Inflammatory macrophage (primary cell): ENCODE measurements around the gene GRB7.

Experiments
- DNase-seq, 2 donors: peaks; one replicate each; pipeline ENCODE4 v3.0.0-alpha.2; 2020 to 2022

The GRB7 gene

DNA sequence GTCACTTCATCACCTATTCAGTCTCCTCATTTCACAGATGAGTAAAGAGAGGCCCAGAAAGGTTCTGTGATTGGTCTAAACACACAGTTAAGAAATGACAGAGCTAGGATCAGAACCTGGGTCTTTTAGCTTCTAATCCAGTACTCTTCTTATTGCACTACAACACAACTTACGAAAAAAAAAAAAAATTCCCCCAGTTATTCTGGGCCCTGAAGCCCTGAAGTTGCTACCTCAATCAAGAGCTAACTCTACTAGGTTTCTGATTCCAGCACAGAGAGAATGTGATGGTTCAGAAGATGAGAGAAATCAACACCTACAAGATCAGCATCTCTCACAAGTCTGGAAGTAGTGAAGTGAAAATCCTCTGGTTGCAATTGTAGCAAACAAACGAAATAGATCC, 37.3 kb downstream of the GRB7 start:
- DNase-seq, result no peak

DNA sequence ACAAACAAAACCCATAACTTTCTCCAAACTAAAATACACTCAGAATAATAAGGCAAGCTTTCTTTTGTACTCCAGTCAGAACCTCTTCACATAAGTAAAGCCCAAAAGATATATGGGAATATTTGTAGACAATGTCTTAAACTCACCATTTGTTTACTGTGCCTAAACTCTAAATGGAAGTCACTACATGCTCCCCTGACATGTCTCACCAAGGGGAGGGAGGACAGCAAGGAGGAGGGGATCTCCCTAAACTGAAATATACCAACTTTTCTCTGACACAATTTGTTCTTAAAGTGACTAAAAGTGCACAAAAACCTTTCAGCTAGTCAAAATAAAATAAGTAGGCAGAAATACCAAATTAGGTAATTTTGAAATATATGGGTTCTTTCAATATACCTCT, 38.5 kb downstream of the GRB7 start:
- DNase-seq, result no peak

DNA sequence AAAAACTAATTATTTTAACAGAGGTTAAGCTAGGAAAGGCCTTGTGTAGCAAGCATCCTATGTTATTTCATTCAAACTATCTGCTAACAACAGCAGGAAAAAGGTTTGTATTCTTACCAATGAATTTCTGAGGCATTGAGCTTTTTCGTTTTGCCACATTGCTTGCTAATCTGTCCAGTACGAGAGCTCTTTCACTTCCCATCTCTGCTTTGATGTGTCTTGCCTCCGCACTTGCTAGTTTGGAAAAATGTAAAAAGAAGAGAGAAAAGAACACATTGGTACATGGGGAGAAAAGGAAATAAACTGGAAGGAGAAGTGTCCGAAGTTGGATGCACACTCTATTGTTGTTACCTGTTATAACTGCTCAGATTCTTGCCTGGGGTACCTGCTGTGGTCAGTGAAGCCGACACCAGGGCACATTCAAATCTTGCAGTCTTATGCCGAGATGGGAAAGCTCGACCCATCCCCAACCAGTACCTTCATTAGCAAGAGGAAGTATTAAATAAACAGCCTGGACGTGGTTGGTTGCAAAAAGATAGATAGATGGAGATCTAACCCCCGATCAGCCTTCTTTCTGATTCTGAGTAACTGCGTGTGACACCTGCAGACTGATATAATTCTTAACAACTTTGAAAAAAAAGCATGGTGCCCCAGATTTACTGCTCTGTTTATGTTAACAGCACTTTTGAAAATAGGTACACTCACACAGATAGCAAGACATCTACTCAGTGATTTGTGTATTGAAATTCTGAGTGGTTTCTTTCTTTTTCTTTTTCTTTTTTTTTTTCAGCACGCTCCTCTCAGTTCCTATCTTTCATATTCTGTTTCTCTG, 40.0 kb downstream of the GRB7 start:
- no peak for DNase-seq

DNA sequence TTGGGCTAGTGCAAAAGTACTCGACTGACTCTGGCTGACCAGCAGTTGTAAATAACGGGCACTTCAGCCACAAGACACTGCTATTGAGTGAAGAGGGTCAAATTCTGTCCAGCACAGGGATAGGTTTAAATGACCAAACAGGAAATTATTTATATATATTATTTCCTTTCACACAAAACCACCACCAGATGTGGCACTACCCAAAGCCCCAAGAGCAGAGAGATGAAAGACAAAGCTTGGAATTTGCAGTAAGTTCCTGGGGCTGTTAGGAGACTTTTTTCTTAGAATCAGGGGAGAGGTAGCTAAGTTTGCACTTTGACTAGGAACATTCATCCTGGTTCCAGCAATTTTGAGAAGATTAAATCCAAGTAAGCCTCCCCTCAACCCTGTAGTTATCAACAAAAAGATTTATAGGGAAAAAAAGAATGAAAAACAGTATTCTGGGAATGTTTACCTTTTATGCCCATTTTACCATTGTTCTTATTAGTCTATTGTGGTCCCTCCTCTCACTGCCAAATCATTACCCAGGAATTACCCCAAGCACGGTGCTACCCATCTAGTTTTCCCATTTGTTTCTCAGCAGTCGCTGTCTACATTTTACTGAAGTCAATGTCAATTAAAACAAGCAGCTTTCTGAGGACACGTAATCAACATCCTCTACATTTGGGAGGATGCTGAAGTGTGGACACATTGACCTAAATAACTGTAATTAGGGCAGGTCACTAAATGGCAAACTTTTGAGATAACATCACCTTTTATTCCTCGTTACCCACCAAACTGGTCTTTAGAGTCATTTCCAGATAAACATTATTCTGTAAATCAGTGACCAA, 43.5 kb downstream of the GRB7 start:
- no peak for DNase-seq

DNA sequence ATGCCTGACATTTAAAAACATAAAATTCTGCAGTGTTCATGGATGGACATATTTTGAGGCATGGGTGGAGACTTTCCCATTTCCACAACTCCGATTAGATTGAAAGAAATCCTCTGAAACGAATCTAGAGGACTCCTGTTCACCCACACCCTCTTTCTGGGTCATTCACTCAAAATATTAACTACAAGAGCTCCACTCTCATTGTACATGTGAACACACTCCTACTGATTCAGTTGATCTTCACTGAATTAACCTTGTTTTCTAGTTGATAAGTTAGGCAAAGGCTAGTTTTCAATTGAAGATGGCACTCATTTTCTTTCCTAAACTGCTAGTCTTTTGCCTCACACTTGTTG, 44.1 kb downstream of the GRB7 start:
- no peak for DNase-seq

DNA sequence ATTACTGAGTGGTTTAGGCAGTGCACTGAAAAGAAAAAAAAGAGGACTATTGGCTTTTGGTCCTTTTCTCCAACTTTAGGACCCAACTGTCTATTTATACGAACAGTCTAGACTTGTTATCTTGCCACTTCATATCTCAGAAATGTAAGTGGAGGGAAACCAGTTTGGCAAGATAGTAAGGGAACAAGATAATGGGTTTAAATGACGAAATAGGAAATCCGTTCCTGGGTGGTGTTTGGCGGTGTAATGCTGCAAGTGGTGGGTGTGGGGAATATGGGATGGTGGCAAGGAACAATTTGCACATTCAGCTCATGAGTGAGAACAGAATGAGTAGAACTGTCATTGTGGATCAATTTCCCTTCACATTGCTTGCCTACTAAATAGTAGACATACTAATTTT, 44.7 kb downstream of the GRB7 start:
- no peak for DNase-seq

DNA sequence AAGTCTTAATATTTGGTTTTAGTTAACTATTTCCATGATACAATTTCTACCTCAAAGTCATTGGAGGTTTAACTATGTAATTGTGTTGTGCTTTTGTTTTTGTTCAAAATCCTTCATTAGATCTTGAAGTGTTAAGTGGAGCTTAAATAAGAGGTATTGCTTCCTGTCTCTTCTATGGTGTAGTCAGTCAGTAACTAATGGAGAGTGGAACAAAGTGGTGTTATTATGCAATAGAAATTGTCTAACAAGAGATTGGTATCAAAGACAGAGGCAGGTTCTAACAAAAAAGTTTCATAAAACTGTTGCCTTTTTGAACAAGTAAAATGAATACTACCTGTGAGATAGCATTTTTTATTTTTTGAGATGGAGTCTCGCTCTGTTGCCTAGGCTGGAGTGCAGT, 45.2 kb downstream of the GRB7 start:
- DNase-seq, result no peak

DNA sequence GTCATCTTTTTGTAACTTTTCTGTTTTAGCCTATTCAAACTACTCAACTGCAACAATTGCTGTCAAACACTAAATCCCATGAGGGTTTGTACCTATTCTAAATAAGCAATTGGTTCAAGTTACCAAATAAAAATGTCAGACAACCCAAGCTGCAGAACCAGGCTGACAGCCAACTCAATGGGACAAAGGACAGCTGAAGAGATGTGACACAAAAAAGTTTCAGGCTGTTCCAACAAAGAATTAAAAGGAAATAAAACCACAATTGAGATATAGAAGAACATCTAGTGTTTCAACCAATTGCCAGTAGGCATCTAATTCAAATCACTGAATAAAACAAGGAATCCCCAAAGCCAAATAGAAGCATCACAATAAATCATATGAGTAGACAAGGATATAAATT, 49.3 kb downstream of the GRB7 start:
- no peak for DNase-seq

DNA sequence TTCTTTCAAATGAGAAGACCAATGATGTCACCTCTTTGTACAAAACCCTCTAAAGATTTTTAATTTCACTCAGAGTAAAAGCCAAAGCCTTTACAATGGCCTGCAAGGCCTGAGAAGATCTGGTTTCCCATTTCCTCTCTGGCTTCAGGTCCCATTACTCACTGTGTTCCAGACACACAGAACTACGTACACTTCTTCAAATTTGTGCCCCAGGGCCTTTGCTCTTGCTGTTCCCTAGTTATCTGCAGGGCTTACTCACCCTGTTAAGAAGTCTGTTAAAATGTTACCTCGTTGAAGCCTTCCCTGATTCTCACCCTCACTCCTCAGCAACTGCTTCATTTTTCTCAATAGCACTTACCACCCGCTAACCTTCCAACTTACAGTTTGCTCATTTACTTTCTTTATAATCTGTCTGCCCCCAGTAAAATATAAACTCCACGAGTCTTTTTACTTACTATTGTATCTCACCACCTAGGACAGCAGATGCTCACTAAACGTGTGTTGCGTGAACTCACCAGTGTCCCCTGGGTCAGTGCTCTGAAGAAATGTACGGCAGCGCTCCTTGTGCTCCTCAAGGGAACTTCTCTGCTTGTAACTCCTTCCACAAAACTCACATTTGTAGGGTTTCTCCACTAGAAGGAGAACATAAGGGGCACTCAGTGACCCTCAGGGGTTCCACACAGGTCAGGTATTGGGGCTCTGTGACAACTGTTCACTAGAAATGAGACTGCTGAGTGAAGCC, 50.2 kb downstream of the GRB7 start:
- DNase-seq, result no peak

DNA sequence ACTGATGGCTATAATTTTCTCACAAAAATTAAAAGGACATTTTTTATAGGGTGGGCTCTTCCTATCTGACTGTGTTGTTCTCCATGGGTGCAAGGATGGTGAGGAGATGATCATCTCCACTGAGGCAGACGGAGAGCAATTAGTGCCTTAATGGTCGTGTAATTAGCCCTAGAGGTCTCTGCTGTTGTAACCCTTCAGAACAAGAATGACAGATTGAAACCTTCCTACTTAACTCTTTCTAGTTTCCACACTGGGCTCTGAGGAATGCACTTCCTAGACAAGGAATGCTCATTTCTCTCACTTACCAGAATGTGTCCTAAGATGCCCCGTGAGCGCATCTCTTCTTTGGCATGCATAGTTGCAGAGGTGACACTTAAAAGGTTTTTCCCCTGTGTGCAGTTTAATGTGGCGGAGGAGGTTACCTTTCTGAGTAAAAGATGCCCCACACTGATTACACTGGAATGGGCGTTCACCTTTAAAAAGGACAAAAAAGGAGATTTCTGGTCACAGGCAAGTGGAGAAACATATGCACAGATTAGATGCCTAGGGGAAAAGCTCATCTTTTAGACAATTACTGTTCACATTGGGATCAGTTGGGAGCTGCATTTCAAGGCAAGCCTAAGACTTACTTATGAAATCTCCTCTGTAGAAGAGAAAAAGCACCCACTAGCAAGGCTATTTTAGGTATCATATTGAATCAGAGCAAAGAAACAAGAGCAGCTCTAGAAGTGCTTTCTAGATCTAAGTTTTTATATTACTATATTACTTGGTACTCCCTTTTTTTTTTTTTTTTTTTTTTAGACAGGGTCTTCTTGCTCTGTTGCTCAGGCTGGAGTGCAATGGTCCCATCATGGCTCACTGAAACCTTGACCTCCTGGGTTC, 53.6 kb downstream of the GRB7 start:
- DNase-seq, result no peak

DNA sequence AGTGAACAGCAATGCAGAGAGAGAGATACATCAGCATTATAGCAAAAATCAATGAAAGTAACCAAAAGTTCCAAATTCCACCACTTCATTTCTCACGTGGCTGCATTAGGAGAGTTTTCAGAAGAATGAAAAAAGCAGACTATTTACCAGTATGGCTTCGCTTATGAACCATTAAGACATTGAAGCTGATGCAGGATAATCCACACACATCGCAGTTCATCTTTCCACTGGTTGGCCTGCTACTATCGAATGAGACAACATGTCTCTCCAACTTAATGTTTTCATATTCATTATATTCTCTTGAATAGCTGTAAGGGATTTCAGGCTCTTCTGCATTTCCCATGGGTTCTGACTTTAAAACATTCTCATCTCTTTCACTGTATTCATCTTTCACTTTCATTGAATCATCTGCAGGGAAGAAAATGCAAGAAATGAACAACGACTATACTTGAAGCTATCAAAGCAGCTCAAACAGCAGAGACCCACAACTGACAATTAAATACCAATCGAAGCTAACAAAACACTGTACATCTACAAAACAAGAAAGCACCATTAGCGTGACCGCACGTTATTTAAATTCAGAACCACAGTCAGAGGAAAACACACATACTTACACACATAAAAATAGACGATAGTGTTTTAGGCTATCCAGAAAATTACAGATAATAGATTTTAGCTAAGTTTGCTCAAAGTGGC, 54.9 kb downstream of the GRB7 start:
- no peak for DNase-seq

DNA sequence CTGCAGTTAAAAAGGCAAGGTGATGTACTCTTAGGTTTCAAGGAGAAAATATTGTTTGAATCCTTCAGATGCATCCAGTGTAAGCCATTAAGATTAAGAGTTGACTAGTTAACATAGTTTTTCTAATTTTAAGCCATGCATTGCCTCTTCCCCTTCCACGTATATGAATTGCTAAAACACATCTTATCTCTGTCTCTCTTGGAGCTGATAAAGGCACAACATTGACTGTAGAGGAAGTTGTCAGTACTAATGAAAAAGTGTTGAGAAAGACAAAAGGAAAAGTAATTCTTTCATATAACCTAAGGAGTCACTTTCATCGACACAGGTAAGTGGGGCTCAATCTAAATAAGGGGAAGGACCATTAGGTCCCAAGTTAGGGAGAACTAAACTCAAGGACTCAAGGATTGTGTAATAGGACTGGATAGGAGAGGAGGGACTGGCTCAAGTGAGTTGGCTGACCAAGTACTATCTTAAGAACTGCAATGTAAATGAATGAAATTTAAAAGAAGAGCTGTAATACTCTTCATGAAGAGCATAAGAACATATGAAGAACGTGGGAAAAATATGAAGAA, 55.6 kb downstream of the GRB7 start:
- no peak for DNase-seq

DNA sequence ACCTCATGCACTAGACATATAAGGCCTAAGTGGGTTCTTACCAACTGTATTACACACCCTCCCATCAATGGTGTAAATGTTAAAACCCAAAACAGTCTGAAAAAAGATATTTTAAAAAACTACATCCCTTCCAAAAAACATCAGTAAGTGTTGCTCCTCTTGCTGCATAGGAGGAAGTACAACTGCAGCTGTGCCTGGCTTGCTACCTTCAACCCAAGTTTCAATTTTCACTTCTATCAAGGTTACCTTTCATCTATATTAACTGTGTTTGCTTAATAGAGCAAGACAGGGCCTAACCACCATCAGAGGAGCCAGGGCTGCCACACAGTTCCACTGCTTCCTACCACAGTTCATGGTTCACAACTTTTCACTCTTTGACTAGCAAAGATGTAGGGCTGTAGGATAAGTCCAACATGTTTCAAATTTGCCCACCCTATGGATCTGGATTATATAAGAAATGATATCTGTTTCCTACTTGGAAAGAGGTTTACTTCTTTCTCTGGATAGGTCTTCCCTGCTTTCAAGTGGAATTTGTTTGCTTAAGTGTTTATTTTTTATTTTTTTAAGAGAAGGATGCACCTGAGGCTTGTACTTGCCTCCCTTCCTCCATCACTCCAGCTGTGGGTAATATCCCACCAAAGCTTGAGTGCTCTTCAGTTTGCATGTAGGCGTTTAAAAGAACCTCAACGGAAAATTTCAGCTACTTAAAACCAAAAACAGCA, 56.7 kb downstream of the GRB7 start:
- DNase-seq, result no peak
